Measurements from ENCODE around the gene HCN3.
A peak's percentile ranks its signal among the peaks of the same experiment; 100 is the strongest.

Gene HCN3

DNA sequence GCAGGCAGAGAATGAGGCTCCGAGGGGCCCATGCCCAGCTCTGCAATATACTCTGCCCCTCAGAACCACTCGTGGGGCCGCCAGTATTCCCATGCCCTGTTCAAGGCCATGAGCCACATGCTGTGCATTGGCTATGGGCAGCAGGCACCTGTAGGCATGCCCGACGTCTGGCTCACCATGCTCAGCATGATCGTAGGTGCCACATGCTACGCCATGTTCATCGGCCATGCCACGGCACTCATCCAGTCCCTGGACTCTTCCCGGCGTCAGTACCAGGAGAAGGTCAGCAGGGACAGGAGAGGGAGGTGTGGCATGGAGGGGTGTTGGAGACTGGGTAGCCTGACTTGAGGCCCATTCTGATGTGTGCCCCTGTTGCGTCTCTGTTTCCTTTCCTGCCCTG is 7.2 kb downstream of the HCN3 start:
- no peak overlapping the region for H2BK120ac ChIP-seq (ENCODE audit: low read depth, low read length)
- H2BK5ac ChIP-seq (ENCODE audit: low read length) = peak overlapping the region; percentile 55
- H3K27me3 ChIP-seq (ENCODE audit: control insufficient read depth in 3 of 3, insufficient read depth in 3 of 3, low read depth in 1 of 3, low read length in 3 of 3) = no peaks in the 10 kb centered on the region
- H3K23ac ChIP-seq (ENCODE audit: low read depth, low read length, poor library complexity) = no peak overlapping the region
- H3K4me1 ChIP-seq (ENCODE audit: control insufficient read depth in 2 of 2, insufficient read depth in 1 of 2, low read depth in 1 of 2, low read length in 2 of 2) = peaks cover 0 to 1% of the 10 kb centered on the region in 2 donors
- H2AK5ac ChIP-seq (ENCODE audit: low read depth, low read length) = no peak overlapping the region
- H3K4me2 ChIP-seq (ENCODE audit: insufficient read depth, low read length, poor library complexity, severe bottlenecking) = no peak overlapping the region
- no peak overlapping the region for H3K14ac ChIP-seq (ENCODE audit: low read length)
- peaks cover 1% of the 10 kb centered on the region for H3K79me1 ChIP-seq (ENCODE audit: low read depth, low read length)
- H3K18ac ChIP-seq (ENCODE audit: low read length) = no peak overlapping the region
- no peak overlapping the region for H3K27ac ChIP-seq (replicated peaks; ENCODE audit: low read length)
- H2AFZ ChIP-seq (ENCODE audit: low read length) = no peak overlapping the region
- H3K36me3 ChIP-seq (replicated peaks in 1 of 2; ENCODE audit: control insufficient read depth in 2 of 2, insufficient read depth in 2 of 2, low read length in 2 of 2) = peaks cover 2 to 70% of the 10 kb centered on the region in 2 donors
- H4K91ac ChIP-seq (ENCODE audit: low read depth, low read length, poor library complexity) = no peak overlapping the region
- no peak overlapping the region for H3K4ac ChIP-seq (ENCODE audit: low read length)
- H3K4me3 ChIP-seq (ENCODE audit: low read length in 2 of 2) = peak overlapping the region in 1 of 2 donors; percentile 5
- H4K8ac ChIP-seq (ENCODE audit: low read depth, low read length) = no peak overlapping the region
- DNase-seq (ENCODE audit: low spot score) = no peak
- peaks cover 0 to 1% of the 10 kb centered on the region in 2 donors for H3K9me3 ChIP-seq (replicated peaks in 1 of 2; ENCODE audit: control insufficient read depth in 2 of 2, insufficient read depth in 1 of 2, low read depth in 1 of 2, low read length in 2 of 2)
- WGBS, 2 donors (ENCODE audit: extremely low coverage in 2 of 2, insufficient read length in 2 of 2, insufficient replicate concordance in 1 of 2) = no CpG with 5 or more reads among the region's 12 CpGs
- no peak overlapping the region for H2BK15ac ChIP-seq (ENCODE audit: low read length)
- H2BK12ac ChIP-seq (ENCODE audit: low read length) = no peak overlapping the region
- H3K9ac ChIP-seq (ENCODE audit: low read depth, low read length, poor library complexity) = no peak overlapping the region

DNA sequence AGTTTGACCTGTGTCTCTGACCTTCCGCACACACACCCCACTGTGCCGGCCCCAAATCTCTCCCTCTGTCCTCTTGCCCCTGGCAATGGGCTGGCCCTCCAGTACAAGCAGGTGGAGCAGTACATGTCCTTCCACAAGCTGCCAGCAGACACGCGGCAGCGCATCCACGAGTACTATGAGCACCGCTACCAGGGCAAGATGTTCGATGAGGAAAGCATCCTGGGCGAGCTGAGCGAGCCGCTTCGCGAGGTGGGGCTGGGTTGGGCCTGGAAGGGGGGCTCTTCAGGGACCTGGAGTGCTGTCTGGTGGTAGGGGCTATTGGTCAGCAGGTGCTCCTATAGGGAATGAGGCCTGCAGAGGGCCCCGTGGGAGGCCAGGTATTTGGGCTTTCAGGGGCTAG is 7.8 kb downstream of the HCN3 start:
- Histone ChIP-seq H3K18ac (ENCODE audit: low read length) (no peak overlapping the region), H2AFZ (ENCODE audit: low read length) (no peak overlapping the region), H3K36me3 (replicated peaks in 1 of 2; ENCODE audit: control insufficient read depth in 2 of 2, insufficient read depth in 2 of 2, low read length in 2 of 2) (peaks cover 2 to 75% of the 10 kb centered on the region in 2 donors), H3K9ac (ENCODE audit: low read depth, low read length, poor library complexity) (no peak overlapping the region), H4K8ac (ENCODE audit: low read depth, low read length) (no peak overlapping the region), H3K79me1 (ENCODE audit: low read depth, low read length) (peaks cover 1% of the 10 kb centered on the region), H3K4me2 (ENCODE audit: insufficient read depth, low read length, poor library complexity, severe bottlenecking) (no peak overlapping the region), H2BK120ac (ENCODE audit: low read depth, low read length) (no peak overlapping the region), H3K23ac (ENCODE audit: low read depth, low read length, poor library complexity) (no peak overlapping the region), H2BK12ac (ENCODE audit: low read length) (no peak overlapping the region), H3K4ac (ENCODE audit: low read length) (no peak overlapping the region), H3K4me3 (ENCODE audit: low read length in 2 of 2) (no peak overlapping the region), H3K27me3 (ENCODE audit: control insufficient read depth in 3 of 3, insufficient read depth in 3 of 3, low read depth in 1 of 3, low read length in 3 of 3) (no peaks in the 10 kb centered on the region), H2BK15ac (ENCODE audit: low read length) (no peak overlapping the region), H2AK5ac (ENCODE audit: low read depth, low read length) (no peak overlapping the region), H4K91ac (ENCODE audit: low read depth, low read length, poor library complexity) (no peak overlapping the region), H3K9me3 (replicated peaks in 1 of 2; ENCODE audit: control insufficient read depth in 2 of 2, insufficient read depth in 1 of 2, low read depth in 1 of 2, low read length in 2 of 2) (peaks cover 0 to 1% of the 10 kb centered on the region in 2 donors), H3K27ac (replicated peaks; ENCODE audit: low read length) (no peak overlapping the region), H3K4me1 (ENCODE audit: control insufficient read depth in 2 of 2, insufficient read depth in 1 of 2, low read depth in 1 of 2, low read length in 2 of 2) (no peaks in the 10 kb centered on the region), H3K14ac (ENCODE audit: low read length) (peak overlapping the region; percentile 17), H2BK5ac (ENCODE audit: low read length) (no peak overlapping the region)
- no CpG with 5 or more reads among the region's 14 CpGs for WGBS, 2 donors (ENCODE audit: extremely low coverage in 2 of 2, insufficient read length in 2 of 2, insufficient replicate concordance in 1 of 2)
- DNase-seq (ENCODE audit: low spot score) = no peak

DNA sequence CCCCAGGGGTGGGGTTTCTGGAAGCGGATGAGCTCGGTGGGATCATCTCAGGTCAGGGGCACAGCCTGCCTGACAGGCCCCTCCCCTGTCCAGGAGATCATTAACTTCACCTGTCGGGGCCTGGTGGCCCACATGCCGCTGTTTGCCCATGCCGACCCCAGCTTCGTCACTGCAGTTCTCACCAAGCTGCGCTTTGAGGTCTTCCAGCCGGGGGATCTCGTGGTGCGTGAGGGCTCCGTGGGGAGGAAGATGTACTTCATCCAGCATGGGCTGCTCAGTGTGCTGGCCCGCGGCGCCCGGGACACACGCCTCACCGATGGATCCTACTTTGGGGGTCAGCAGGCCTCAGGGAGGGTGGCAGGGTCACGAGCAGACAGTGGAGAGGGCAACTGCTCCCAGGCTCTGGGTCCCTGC is 8.4 kb downstream of the HCN3 start:
- peaks cover 0 to 1% of the 10 kb centered on the region in 2 donors for H3K9me3 ChIP-seq (replicated peaks in 1 of 2; ENCODE audit: control insufficient read depth in 2 of 2, insufficient read depth in 1 of 2, low read depth in 1 of 2, low read length in 2 of 2)
- no CpG with 5 or more reads among the region's 18 CpGs for WGBS, 2 donors (ENCODE audit: extremely low coverage in 2 of 2, insufficient read length in 2 of 2, insufficient replicate concordance in 1 of 2)

DNA sequence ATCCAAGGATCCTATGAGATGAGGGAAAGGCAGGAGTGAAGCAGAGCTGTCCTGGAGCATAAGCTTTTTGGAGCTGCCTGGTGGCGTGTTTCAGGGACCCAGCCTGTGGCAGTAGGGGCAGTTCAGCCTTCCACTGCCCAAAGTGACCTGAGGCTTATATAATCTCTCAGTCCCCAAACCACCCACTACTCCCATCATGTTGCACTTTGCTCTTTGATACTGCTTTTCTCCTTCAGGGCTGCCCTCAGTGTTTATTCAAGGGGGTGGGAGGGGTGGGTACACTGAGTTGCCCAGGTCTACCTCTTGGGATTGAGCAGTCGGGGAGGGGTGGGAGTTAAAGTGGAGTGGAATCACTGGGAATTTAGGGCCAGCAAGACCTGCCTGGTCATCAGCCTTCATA is 9.3 kb downstream of the HCN3 start:
- no CpG with 5 or more reads among the region's 2 CpGs for WGBS, 2 donors (ENCODE audit: extremely low coverage in 2 of 2, insufficient read length in 2 of 2, insufficient replicate concordance in 1 of 2)
- no peak overlapping the region for H2BK5ac ChIP-seq (ENCODE audit: low read length)

More for the DNA sequence above, 8.4 kb downstream of the HCN3 start:
- Histone ChIP-seq H3K36me3 (replicated peaks in 1 of 2; ENCODE audit: control insufficient read depth in 2 of 2, insufficient read depth in 2 of 2, low read length in 2 of 2) (peaks cover 2 to 73% of the 10 kb centered on the region in 2 donors), H3K23ac (ENCODE audit: low read depth, low read length, poor library complexity) (no peak overlapping the region), H3K9ac (ENCODE audit: low read depth, low read length, poor library complexity) (no peak overlapping the region), H3K4me3 (ENCODE audit: low read length in 2 of 2) (peak overlapping the region in 1 of 2 donors; percentile 15), H4K91ac (ENCODE audit: low read depth, low read length, poor library complexity) (no peak overlapping the region), H3K4me1 (ENCODE audit: control insufficient read depth in 2 of 2, insufficient read depth in 1 of 2, low read depth in 1 of 2, low read length in 2 of 2) (no peaks in the 10 kb centered on the region), H3K18ac (ENCODE audit: low read length) (no peak overlapping the region), H3K14ac (ENCODE audit: low read length) (no peak overlapping the region), H2AFZ (ENCODE audit: low read length) (no peak overlapping the region), H2BK5ac (ENCODE audit: low read length) (no peak overlapping the region), H3K27me3 (ENCODE audit: control insufficient read depth in 3 of 3, insufficient read depth in 3 of 3, low read depth in 1 of 3, low read length in 3 of 3) (no peaks in the 10 kb centered on the region), H3K4me2 (ENCODE audit: insufficient read depth, low read length, poor library complexity, severe bottlenecking) (no peak overlapping the region), H2BK12ac (ENCODE audit: low read length) (no peak overlapping the region), H4K8ac (ENCODE audit: low read depth, low read length) (no peak overlapping the region), H2BK120ac (ENCODE audit: low read depth, low read length) (no peak overlapping the region), H3K27ac (replicated peaks; ENCODE audit: low read length) (no peak overlapping the region), H3K79me1 (ENCODE audit: low read depth, low read length) (peaks cover 1% of the 10 kb centered on the region), H2BK15ac (ENCODE audit: low read length) (no peak overlapping the region), H2AK5ac (ENCODE audit: low read depth, low read length) (peak overlapping the region; percentile 19), H3K4ac (ENCODE audit: low read length) (no peak overlapping the region)
- DNase-seq (ENCODE audit: low spot score) = no peak

More for the DNA sequence above, 9.3 kb downstream of the HCN3 start:
- no peak overlapping the region for H3K4ac ChIP-seq (ENCODE audit: low read length)
- peaks cover 2 to 73% of the 10 kb centered on the region in 2 donors for H3K36me3 ChIP-seq (replicated peaks in 1 of 2; ENCODE audit: control insufficient read depth in 2 of 2, insufficient read depth in 2 of 2, low read length in 2 of 2)
- H3K14ac ChIP-seq (ENCODE audit: low read length) = no peak overlapping the region
- no peak overlapping the region for H3K27ac ChIP-seq (replicated peaks; ENCODE audit: low read length)
- H3K4me2 ChIP-seq (ENCODE audit: insufficient read depth, low read length, poor library complexity, severe bottlenecking) = no peak overlapping the region
- no peak for DNase-seq (ENCODE audit: low spot score)
- no peak overlapping the region for H2BK15ac ChIP-seq (ENCODE audit: low read length)
- no peak overlapping the region for H3K18ac ChIP-seq (ENCODE audit: low read length)
- H3K9me3 ChIP-seq (replicated peaks in 1 of 2; ENCODE audit: control insufficient read depth in 2 of 2, insufficient read depth in 1 of 2, low read depth in 1 of 2, low read length in 2 of 2) = peaks cover 0 to 1% of the 10 kb centered on the region in 2 donors
- H2BK12ac ChIP-seq (ENCODE audit: low read length) = no peak overlapping the region
- no peak overlapping the region for H3K4me3 ChIP-seq (ENCODE audit: low read length in 2 of 2)
- no peak overlapping the region for H2AK5ac ChIP-seq (ENCODE audit: low read depth, low read length)
- H3K27me3 ChIP-seq (ENCODE audit: control insufficient read depth in 3 of 3, insufficient read depth in 3 of 3, low read depth in 1 of 3, low read length in 3 of 3) = no peaks in the 10 kb centered on the region
- no peak overlapping the region for H3K23ac ChIP-seq (ENCODE audit: low read depth, low read length, poor library complexity)
- H4K8ac ChIP-seq (ENCODE audit: low read depth, low read length) = no peak overlapping the region
- no peak overlapping the region for H3K9ac ChIP-seq (ENCODE audit: low read depth, low read length, poor library complexity)
- no peak overlapping the region for H2BK120ac ChIP-seq (ENCODE audit: low read depth, low read length)
- H3K79me1 ChIP-seq (ENCODE audit: low read depth, low read length) = peaks cover 1% of the 10 kb centered on the region
- H2AFZ ChIP-seq (ENCODE audit: low read length) = no peak overlapping the region
- no peaks in the 10 kb centered on the region for H3K4me1 ChIP-seq (ENCODE audit: control insufficient read depth in 2 of 2, insufficient read depth in 1 of 2, low read depth in 1 of 2, low read length in 2 of 2)
- H4K91ac ChIP-seq (ENCODE audit: low read depth, low read length, poor library complexity) = no peak overlapping the region

All from neuronal stem cell (in vitro differentiated cells).